ENCODE results near the gene ERFL. TPM values are rescaled to one million over a fixed set of nuclear protein-coding genes. Genes with fewer than 3 reads are reported as not detected.

Gene ERFL
- total RNA-seq, 1 experiment from 2014 or later = 0.79 TPM

DNA sequence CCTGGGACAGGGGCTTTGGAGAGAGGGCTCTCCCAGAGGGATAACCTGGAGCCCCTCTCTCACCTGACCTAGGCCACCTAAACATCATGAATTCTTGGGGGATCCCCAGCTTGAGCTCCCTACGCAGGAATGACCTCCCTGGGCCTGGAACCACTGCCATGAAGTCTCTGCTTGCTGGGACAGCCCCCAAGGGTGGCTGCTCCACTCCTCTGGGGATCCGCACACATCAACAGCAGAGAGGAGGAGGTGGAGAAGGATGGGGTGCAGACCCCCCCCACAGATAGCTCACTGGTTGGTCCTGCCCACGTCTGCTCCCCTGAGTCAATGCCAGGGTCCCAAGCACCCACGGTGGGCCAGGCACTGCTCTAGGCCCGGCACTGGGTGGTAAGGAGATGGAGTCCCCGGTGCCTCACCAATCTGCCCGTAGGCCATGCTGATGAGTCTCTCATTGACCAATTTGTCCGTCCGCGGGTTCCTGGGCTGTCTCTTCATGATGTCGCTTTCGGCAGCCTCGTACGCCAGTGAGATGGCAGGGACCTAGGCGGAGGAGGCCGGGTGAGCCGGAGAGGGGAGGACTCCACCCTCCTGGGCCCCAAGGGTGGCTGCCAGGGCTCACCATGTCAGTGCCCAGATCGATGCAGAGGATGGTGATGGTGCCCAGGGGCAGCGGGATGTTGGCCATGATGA lies 41.7 kb upstream of the ERFL start:
- ATAC-seq = no peak
- BruUV-seq (replicated peaks) = no TSS peak
- intact Hi-C loops (cut with micrococcal nuclease) = no loop called here

DNA sequence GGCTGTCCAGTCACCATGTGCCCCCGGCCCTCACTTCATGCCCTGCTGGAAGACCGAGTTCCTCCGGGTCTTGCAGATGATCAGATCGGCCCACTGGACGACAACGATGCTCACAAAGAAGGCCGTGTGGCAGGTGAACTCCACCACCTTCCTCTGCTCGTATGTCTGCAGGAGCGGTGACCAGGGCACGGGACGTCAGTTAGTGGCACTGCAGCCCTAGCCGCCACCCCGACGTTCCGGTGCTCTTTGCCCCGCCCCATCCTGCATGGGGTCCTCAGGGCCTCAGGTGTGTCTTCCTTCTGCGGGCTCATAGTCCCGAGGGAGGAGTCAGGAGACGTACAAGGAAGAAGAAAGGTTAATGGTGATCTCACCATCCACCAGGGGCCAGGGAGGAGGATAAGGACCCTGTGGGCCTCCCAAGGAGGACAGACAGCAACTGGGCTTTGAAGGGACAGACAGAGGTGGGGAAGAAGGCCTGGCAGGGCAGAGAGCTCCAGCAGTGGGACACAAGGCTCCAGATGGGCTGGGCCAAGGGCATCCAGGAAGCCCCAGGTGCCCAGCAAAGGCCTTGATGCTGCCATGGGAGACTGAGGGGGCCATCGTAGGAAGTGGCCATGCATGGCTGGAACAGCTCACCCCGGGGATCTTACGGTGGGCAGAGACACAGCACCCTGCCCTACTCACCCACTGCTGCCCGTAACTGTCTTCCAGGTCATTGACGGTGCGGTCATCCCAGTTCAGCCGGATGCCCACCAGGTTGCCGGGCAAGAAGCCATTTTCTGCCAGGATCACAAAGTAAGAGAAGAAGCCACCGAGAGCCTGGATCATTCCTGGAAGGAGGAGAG lies 40.7 kb upstream of the ERFL start:
- no peaks in the 10 kb centered on the region for H3K4me1 ChIP-seq (ENCODE audit: control insufficient read depth in 1 of 2, insufficient read depth in 2 of 2, low read length in 2 of 2)
- H3K4me2 ChIP-seq (ENCODE audit: low read length) = no peak overlapping the region
- no peak for ATAC-seq
- CTCF ChIA-PET = no interaction called here
- no peaks in the 10 kb centered on the region for H4K20me1 ChIP-seq (ENCODE audit: insufficient read depth)
- TF ChIP-seq SP1 (IDR thresholded peaks at IDR 0.05; ENCODE audit: low read depth) = no peak
- no peak for TF ChIP-seq EZH2 (IDR thresholded peaks at IDR 0.05)
- TF ChIP-seq CEBPB (IDR thresholded peaks at IDR 0.05; ENCODE audit: low read depth) = no peak
- no peak for TF ChIP-seq POLR2A (IDR thresholded peaks at IDR 0.05; ENCODE audit: borderline replicate concordance, extremely low read depth, insufficient read depth, insufficient read length)
- no peak for TF ChIP-seq CBX3 (IDR thresholded peaks at IDR 0.05; ENCODE audit: low read depth)
- TF ChIP-seq JUND (IDR thresholded peaks at IDR 0.05) = no peak
- TF ChIP-seq SRF (IDR thresholded peaks at IDR 0.05; ENCODE audit: low read depth) = no peak
- TF ChIP-seq, protein P1, sequence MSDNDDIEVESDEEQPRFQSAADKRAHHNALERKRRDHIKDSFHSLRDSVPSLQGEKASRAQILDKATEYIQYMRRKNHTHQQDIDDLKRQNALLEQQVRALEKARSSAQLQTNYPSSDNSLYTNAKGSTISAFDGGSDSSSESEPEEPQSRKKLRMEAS (IDR thresholded peaks at IDR 0.05) = no peak
- no peak overlapping the region for H3K27ac ChIP-seq (ENCODE audit: low read depth, low read length)
- RAD21 ChIA-PET (ENCODE audit: low non-redundant PET in 1 of 2, low total read pairs in 2 of 2, uncharacterized antibody in 2 of 2, unreplicated experiment in 2 of 2) = no interaction called here
- H2AFZ ChIP-seq (ENCODE audit: low read depth, low read length, poor library complexity, severe bottlenecking) = no peak overlapping the region
- POLR2A ChIA-PET = no interaction called here
- no peaks in the 10 kb centered on the region for H3K79me2 ChIP-seq (ENCODE audit: insufficient read depth, low read length)
- no peak overlapping the region for H3K4me3 ChIP-seq (replicated peaks in 1 of 2; ENCODE audit: low read depth in 1 of 2, low read length in 2 of 2)
- H3K9me2 ChIP-seq (ENCODE audit: insufficient read depth) = no peaks in the 10 kb centered on the region
- no peak overlapping the region for H3K9ac ChIP-seq (ENCODE audit: low read length)
- DNase-seq (ENCODE audit: low read depth, low spot score) = no peak
- H3K9me3 ChIP-seq (ENCODE audit: control insufficient read depth in 1 of 2, insufficient read depth in 1 of 2, low read depth in 1 of 2, low read length in 2 of 2) = no peaks in the 10 kb centered on the region
- intact Hi-C loops (cut with micrococcal nuclease) = no loop called here
- H3K27me3 ChIP-seq (ENCODE audit: insufficient read depth, low read length) = no peaks in the 10 kb centered on the region
- H3K36me3 ChIP-seq (ENCODE audit: control insufficient read depth in 1 of 2, insufficient read depth in 2 of 2, low read length in 2 of 2) = no peaks in the 10 kb centered on the region
- no TSS peak for BruUV-seq (replicated peaks)

More for the DNA sequence above, 41.7 kb upstream of the ERFL start:
- TF ChIP-seq FOSL1 (IDR thresholded peaks at IDR 0.05; ENCODE audit: low read depth) (no peak), ELF1 (IDR thresholded peaks at IDR 0.05; ENCODE audit: borderline replicate concordance, low read depth) (no peak)
- Histone ChIP-seq H3K4me3 (replicated peaks in 1 of 2; ENCODE audit: low read depth in 1 of 2, low read length in 2 of 2) (no peak overlapping the region), H3K36me3 (ENCODE audit: control insufficient read depth in 1 of 2, insufficient read depth in 2 of 2, low read length in 2 of 2) (no peaks in the 10 kb centered on the region; a peak in 1 of 4 replicates), H4K20me1 (ENCODE audit: insufficient read depth) (no peaks in the 10 kb centered on the region), H3K79me2 (ENCODE audit: insufficient read depth, low read length) (no peaks in the 10 kb centered on the region), H3K4me1 (ENCODE audit: control insufficient read depth in 1 of 2, insufficient read depth in 2 of 2, low read length in 2 of 2) (no peaks in the 10 kb centered on the region), H3K9ac (ENCODE audit: low read length) (no peak overlapping the region), H3K9me2 (ENCODE audit: insufficient read depth) (no peaks in the 10 kb centered on the region), H2AFZ (ENCODE audit: low read depth, low read length, poor library complexity, severe bottlenecking) (no peak overlapping the region), H3K9me3 (ENCODE audit: control insufficient read depth in 1 of 2, insufficient read depth in 1 of 2, low read depth in 1 of 2, low read length in 2 of 2) (no peaks in the 10 kb centered on the region), H3K4me2 (ENCODE audit: low read length) (no peak overlapping the region), H3K27me3 (ENCODE audit: insufficient read depth, low read length) (no peaks in the 10 kb centered on the region), H3K27ac (ENCODE audit: low read depth, low read length) (no peak overlapping the region)
- CTCF ChIA-PET = no interaction called here
- POLR2A ChIA-PET = no interaction called here
- RAD21 ChIA-PET (ENCODE audit: low non-redundant PET in 1 of 2, low total read pairs in 2 of 2, uncharacterized antibody in 2 of 2, unreplicated experiment in 2 of 2) = no interaction called here
- no peak for DNase-seq (ENCODE audit: low read depth, low spot score)

Measured in HCT116 (cell line).